HL-60/S4 treated with phorbol 12-myristate 13-acetate at 8.2 ng/mL for 4 days and 3 days (cell line): ENCODE results near the gene TCHHL1.

Experiments used
- in situ Hi-C: fragments of 300-500 bp; cut with MboI; formaldehyde crosslinking; loops from 2 replicates; pipeline ENCODE4 v1.15.0; 2022; ENCODE audit warnings: low sequenced_read_pairs

TCHHL1 gene

GRCh38 chr1:152039886-152040285 lies 49.0 kb downstream of the TCHHL1 start:
- in situ Hi-C loops = no loop called here

- in situ Hi-C loops = no loop called here
These were observed 49.4 kb downstream of the TCHHL1 start for GRCh38 chr1:152039461-152039860.

GRCh38 chr1:152038871-152039270 lies 50.0 kb downstream of the TCHHL1 start:
- in situ Hi-C loops = no loop called here

GRCh38 chr1:152036267-152037216 lies 52.3 kb downstream of the TCHHL1 start, which contains the start of gene S100A11:
Gene S100A11 (minus strand): TSS chr1:152037004. CDS start chr1:152036915, 89 bp downstream.
- in situ Hi-C loops = no loop called here

- in situ Hi-C loops = no loop called here
These were observed 53.2 kb downstream of the TCHHL1 start for GRCh38 chr1:152035539-152036266.

- in situ Hi-C loops = no loop called here
These were observed 54.0 kb downstream of the TCHHL1 start for GRCh38 chr1:152034654-152035538.

- in situ Hi-C loops = no loop called here
These were observed 54.6 kb downstream of the TCHHL1 start for GRCh38 chr1:152034324-152034653.
